PC-3 (cell line): ENCODE results near the gene SERINC3.

Experiments
- CTCF ChIP-seq: fragments of 300-600 bp; sonication (generic); conservative IDR thresholded peaks from 2 replicates; pipeline ENCODE4 v1.5.1; 2017; ENCODE audit warnings: antibody characterized with exemption, low read depth, mild to moderate bottlenecking, low read length
- EZH2 ChIP-seq: fragments of 300-600 bp; sonication (generic); IDR thresholded peaks from one replicate; pipeline ENCODE4 v1.6.1; 2017; ENCODE audit warnings: antibody characterized with exemption, mild to moderate bottlenecking, low read length; ENCODE audit not compliant: unreplicated experiment
- EZH2phosphoT487 ChIP-seq: fragments of 300-600 bp; sonication (generic); IDR thresholded peaks from 2 replicates; pipeline ENCODE4 v1.6.1; 2018; ENCODE audit warnings: mild to moderate bottlenecking, antibody characterized with exemption, low read length, borderline replicate concordance

DNA sequence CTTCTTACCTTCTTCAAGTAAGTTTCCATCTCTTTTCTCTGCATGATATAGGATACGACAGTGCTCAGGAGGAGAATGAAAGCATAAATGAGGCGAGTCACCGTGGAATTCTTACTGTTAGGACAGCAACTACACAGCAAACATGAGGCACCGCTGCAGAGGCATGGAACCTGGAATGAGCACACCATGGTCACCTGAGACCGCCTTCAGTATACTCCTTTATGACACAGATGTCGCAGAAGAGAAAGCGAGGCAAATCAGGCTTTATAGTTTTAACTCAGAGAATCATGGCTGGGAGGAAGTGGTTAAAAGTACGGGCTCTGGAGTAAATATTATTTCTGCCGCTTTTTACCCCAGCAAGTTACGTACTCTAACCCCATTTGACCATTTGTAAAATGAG is 8.0 kb downstream of the SERINC3 start:
- no peak for TF ChIP-seq CTCF
- no peak for TF ChIP-seq EZH2
- TF ChIP-seq EZH2phosphoT487: no peak
